Neural progenitor cell (in vitro differentiated cells): ENCODE data around the gene MIR17HG.

Experiments
- EZH2 ChIP-seq: fragments of 200-600 bp; sonication (generic); IDR thresholded peaks from 2 replicates; pipeline ENCODE4 v1.6.1; 2017; ENCODE audit warnings: antibody characterized with exemption, mild to moderate bottlenecking, moderate library complexity
- TF ChIP-seq, protein P1 (sequence below): fragments of 200-600 bp; sonication (generic); IDR thresholded peaks from 2 replicates; pipeline ENCODE4 v1.5.1; 2017; ENCODE audit warnings: antibody characterized with exemption, mild to moderate bottlenecking

DNA sequence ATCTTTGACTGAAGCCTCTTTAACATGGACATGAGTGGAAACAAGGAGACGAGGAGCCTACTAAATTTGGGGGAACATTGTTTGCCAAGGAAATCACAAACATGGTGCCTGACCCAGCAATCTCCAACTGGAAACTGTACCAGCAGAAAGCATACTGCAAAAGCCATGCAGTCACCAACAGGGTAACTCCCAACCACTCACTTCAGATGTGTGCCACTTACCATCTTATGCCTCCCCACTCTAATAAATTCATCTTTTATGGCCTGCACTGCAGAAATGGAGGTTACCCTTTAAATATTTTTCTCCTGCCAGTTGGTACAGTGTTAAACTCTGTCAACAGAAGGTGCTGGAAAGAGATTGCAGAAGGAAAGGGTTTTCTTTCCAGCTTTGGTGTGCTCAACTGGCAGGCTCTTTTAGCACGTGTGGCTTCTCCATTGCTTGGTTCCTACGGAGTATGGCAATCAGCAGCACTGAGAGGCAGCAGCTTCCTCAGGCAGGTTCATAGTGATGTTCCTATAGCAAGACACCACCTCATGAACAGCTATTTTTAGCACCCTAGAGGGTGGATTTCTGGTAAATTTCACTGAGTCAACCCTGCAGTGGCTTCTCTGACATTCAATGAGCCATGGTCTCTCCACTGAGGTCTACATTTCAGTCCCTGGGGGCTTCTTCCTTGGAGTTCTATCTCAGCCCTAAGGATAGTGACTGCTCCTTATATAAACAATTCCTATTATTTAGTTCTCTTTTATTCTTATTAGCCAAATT is 21.4 kb downstream of the MIR17HG start:
- TF ChIP-seq, protein P1, sequence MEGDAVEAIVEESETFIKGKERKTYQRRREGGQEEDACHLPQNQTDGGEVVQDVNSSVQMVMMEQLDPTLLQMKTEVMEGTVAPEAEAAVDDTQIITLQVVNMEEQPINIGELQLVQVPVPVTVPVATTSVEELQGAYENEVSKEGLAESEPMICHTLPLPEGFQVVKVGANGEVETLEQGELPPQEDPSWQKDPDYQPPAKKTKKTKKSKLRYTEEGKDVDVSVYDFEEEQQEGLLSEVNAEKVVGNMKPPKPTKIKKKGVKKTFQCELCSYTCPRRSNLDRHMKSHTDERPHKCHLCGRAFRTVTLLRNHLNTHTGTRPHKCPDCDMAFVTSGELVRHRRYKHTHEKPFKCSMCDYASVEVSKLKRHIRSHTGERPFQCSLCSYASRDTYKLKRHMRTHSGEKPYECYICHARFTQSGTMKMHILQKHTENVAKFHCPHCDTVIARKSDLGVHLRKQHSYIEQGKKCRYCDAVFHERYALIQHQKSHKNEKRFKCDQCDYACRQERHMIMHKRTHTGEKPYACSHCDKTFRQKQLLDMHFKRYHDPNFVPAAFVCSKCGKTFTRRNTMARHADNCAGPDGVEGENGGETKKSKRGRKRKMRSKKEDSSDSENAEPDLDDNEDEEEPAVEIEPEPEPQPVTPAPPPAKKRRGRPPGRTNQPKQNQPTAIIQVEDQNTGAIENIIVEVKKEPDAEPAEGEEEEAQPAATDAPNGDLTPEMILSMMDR = no peak
- TF ChIP-seq EZH2 = no peak
